ENCODE results near the gene NMNAT2.

NMNAT2 gene

GRCh38 chr1:183363972-183364371, 54.2 kb downstream of the NMNAT2 start:
- Mint-ChIP-seq H3K27me3 (peaks cover 17% of the 10 kb centered on the region), H3K27ac (no peak overlapping the region), H3K4me1 (ENCODE audit: low read depth) (no peaks in the 10 kb centered on the region)

GRCh38 chr1:183361081-183361480, 57.1 kb downstream of the NMNAT2 start:
- H3K4me1 Mint-ChIP-seq (ENCODE audit: low read depth): no peaks in the 10 kb centered on the region
- H3K27ac Mint-ChIP-seq: no peak overlapping the region
- peaks cover 13% of the 10 kb centered on the region for H3K27me3 Mint-ChIP-seq
- H3K9me3 Mint-ChIP-seq (ENCODE audit: low read depth): no peaks in the 10 kb centered on the region
- no peak overlapping the region for H3K4me3 Mint-ChIP-seq
- H3K36me3 Mint-ChIP-seq: no peaks in the 10 kb centered on the region

More at GRCh38 chr1:183363972-183364371, 54.2 kb downstream of the NMNAT2 start:
- no peaks in the 10 kb centered on the region for H3K9me3 Mint-ChIP-seq (ENCODE audit: low read depth)
- H3K4me3 Mint-ChIP-seq: no peak overlapping the region
- no peaks in the 10 kb centered on the region for H3K36me3 Mint-ChIP-seq

- H3K27me3 Mint-ChIP-seq: peaks cover 13% of the 10 kb centered on the region
Measured at GRCh38 chr1:183360473-183360872, 57.7 kb downstream of the NMNAT2 start.

GRCh38 chr1:183356534-183357182, 61.5 kb downstream of the NMNAT2 start:
- Mint-ChIP-seq H3K9me3 (ENCODE audit: low read depth) (no peaks in the 10 kb centered on the region), H3K27ac (no peak overlapping the region), H3K27me3 (peaks cover 4% of the 10 kb centered on the region), H3K4me3 (no peak overlapping the region), H3K4me1 (ENCODE audit: low read depth) (no peaks in the 10 kb centered on the region), H3K36me3 (no peaks in the 10 kb centered on the region)

More at GRCh38 chr1:183360473-183360872, 57.7 kb downstream of the NMNAT2 start:
- Mint-ChIP-seq H3K9me3 (ENCODE audit: low read depth) (no peaks in the 10 kb centered on the region), H3K4me1 (ENCODE audit: low read depth) (no peaks in the 10 kb centered on the region), H3K36me3 (no peaks in the 10 kb centered on the region), H3K27ac (no peak overlapping the region), H3K4me3 (no peak overlapping the region)

- no peaks in the 10 kb centered on the region for H3K36me3 Mint-ChIP-seq
Measured at GRCh38 chr1:183355797-183356196, 62.4 kb downstream of the NMNAT2 start.

GRCh38 chr1:183355181-183355580, 63.0 kb downstream of the NMNAT2 start:
- Mint-ChIP-seq H3K9me3 (ENCODE audit: low read depth) (no peaks in the 10 kb centered on the region), H3K27ac (no peak overlapping the region), H3K4me1 (ENCODE audit: low read depth) (no peaks in the 10 kb centered on the region), H3K4me3 (no peak overlapping the region), H3K36me3 (no peaks in the 10 kb centered on the region), H3K27me3 (peaks cover 2% of the 10 kb centered on the region)

More at GRCh38 chr1:183355797-183356196, 62.4 kb downstream of the NMNAT2 start:
- no peak overlapping the region for H3K4me3 Mint-ChIP-seq
- no peaks in the 10 kb centered on the region for H3K4me1 Mint-ChIP-seq (ENCODE audit: low read depth)
- H3K27me3 Mint-ChIP-seq: peaks cover 4% of the 10 kb centered on the region
- H3K27ac Mint-ChIP-seq: no peak overlapping the region
- H3K9me3 Mint-ChIP-seq (ENCODE audit: low read depth): no peaks in the 10 kb centered on the region

- no peak overlapping the region for H3K27ac Mint-ChIP-seq
- no peak overlapping the region for H3K4me3 Mint-ChIP-seq
- H3K36me3 Mint-ChIP-seq: no peaks in the 10 kb centered on the region
- no peaks in the 10 kb centered on the region for H3K4me1 Mint-ChIP-seq (ENCODE audit: low read depth)
- H3K27me3 Mint-ChIP-seq: peaks cover 4% of the 10 kb centered on the region
- H3K9me3 Mint-ChIP-seq (ENCODE audit: low read depth): no peaks in the 10 kb centered on the region
Measured at GRCh38 chr1:183353597-183353996, 64.6 kb downstream of the NMNAT2 start.

- Mint-ChIP-seq H3K36me3 (no peaks in the 10 kb centered on the region), H3K27me3 (peaks cover 9% of the 10 kb centered on the region), H3K27ac (no peak overlapping the region), H3K4me1 (ENCODE audit: low read depth) (no peaks in the 10 kb centered on the region), H3K9me3 (ENCODE audit: low read depth) (no peaks in the 10 kb centered on the region), H3K4me3 (no peak overlapping the region)
Measured at GRCh38 chr1:183349201-183349711, 68.9 kb downstream of the NMNAT2 start.

GRCh38 chr1:183346276-183346732, 71.9 kb downstream of the NMNAT2 start:
- Mint-ChIP-seq H3K9me3 (ENCODE audit: low read depth) (no peaks in the 10 kb centered on the region), H3K27ac (no peak overlapping the region), H3K36me3 (no peaks in the 10 kb centered on the region), H3K4me1 (ENCODE audit: low read depth) (no peaks in the 10 kb centered on the region), H3K27me3 (peaks cover 7% of the 10 kb centered on the region), H3K4me3 (no peak overlapping the region)

- Mint-ChIP-seq H3K36me3 (no peaks in the 10 kb centered on the region), H3K4me1 (ENCODE audit: low read depth) (no peaks in the 10 kb centered on the region), H3K27me3 (no peaks in the 10 kb centered on the region), H3K27ac (no peak overlapping the region), H3K9me3 (ENCODE audit: low read depth) (no peaks in the 10 kb centered on the region), H3K4me3 (no peak overlapping the region)
Measured at GRCh38 chr1:183339556-183340167, 78.5 kb downstream of the NMNAT2 start.

GRCh38 chr1:183331091-183331742, 87.0 kb downstream of the NMNAT2 start:
- Mint-ChIP-seq H3K27ac (no peak overlapping the region), H3K4me3 (no peak overlapping the region), H3K27me3 (peaks cover 17% of the 10 kb centered on the region), H3K36me3 (no peaks in the 10 kb centered on the region), H3K9me3 (ENCODE audit: low read depth) (no peaks in the 10 kb centered on the region), H3K4me1 (ENCODE audit: low read depth) (no peaks in the 10 kb centered on the region)

- Mint-ChIP-seq H3K27ac (no peak overlapping the region), H3K4me3 (no peak overlapping the region), H3K27me3 (peaks cover 17% of the 10 kb centered on the region), H3K36me3 (no peaks in the 10 kb centered on the region), H3K4me1 (ENCODE audit: low read depth) (no peaks in the 10 kb centered on the region), H3K9me3 (ENCODE audit: low read depth) (no peaks in the 10 kb centered on the region)
Measured at GRCh38 chr1:183330335-183330734, 87.8 kb downstream of the NMNAT2 start.

- Mint-ChIP-seq H3K27me3 (peaks cover 17% of the 10 kb centered on the region), H3K4me1 (ENCODE audit: low read depth) (no peaks in the 10 kb centered on the region), H3K36me3 (no peaks in the 10 kb centered on the region), H3K9me3 (ENCODE audit: low read depth) (no peaks in the 10 kb centered on the region), H3K4me3 (no peak overlapping the region), H3K27ac (no peak overlapping the region)
Measured at GRCh38 chr1:183328371-183328770, 89.8 kb downstream of the NMNAT2 start.

GRCh38 chr1:183327434-183328290, 90.5 kb downstream of the NMNAT2 start:
- Mint-ChIP-seq H3K36me3 (no peaks in the 10 kb centered on the region), H3K4me3 (no peak overlapping the region), H3K9me3 (ENCODE audit: low read depth) (no peaks in the 10 kb centered on the region), H3K4me1 (ENCODE audit: low read depth) (no peaks in the 10 kb centered on the region), H3K27ac (no peak overlapping the region), H3K27me3 (peaks cover 20% of the 10 kb centered on the region)
